Measurements from ENCODE around the gene TYW1.
"Not testable (repeated sequence)": the region's sequence is repeated elsewhere in the genome, so short reads cannot be mapped to it uniquely, and the experiment has no call there.

TYW1 gene

DNA sequence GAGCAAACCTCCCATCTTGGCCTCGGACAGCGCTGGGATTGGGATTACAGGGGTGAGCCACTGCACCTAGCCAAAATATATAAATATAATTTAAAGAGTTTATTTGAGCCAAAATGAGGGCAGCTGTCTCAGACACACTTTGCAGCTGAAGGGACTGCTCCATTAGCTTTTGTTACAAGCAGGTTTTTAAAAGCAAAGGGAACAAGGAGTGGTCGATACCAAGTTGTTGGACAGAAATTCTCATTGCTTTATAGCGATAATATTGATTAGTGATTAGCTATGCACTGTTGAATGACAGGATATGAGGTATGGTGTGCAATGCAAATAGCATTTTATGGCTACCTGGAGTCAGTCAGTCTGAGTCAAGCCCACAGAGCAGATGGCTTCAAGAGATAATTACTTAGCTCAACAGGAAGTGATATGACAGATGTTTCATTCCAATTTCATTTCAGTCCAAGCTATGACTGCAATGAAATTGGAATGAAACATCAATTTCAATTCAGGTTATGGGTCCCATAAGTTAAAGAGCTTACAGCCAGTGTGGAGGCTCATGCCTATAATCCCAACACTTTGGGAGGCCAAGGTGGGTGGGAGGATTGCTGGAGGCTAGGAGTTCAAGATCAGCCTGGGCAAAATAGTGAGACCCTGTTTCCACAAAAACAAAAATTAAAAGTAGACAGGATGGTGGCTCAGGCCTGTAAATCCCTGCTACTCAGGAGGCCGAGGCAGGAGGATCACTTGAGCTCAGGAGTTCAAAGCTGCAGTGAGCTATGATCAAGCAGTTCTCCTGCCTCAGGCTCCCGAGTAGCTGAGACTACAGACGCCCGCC lies 23.1 kb downstream of the TYW1 start:
- H3K4me1 ChIP-seq (ENCODE audit: control insufficient read depth, insufficient read depth, low read length) = no peaks in the 10 kb centered on the region
- H3K9me3 ChIP-seq (ENCODE audit: control insufficient read depth, insufficient read depth, low read length) = no peaks in the 10 kb centered on the region
- no CpG with 5 or more reads among the region's 8 CpGs for WGBS (ENCODE audit: insufficient coverage, insufficient read length)
- H3K27me3 ChIP-seq (ENCODE audit: control insufficient read depth, insufficient read depth, low read length) = no peaks in the 10 kb centered on the region
- peaks cover 2% of the 10 kb centered on the region; the same call in 1 of the 2 replicates for H3K36me3 ChIP-seq (ENCODE audit: control insufficient read depth, insufficient read depth, low read length)
- H3K27ac ChIP-seq (ENCODE audit: low read length) = no peak overlapping the region
- DNase-seq (ENCODE audit: low read depth, low spot score) = no peak
- no peak overlapping the region for H3K4me3 ChIP-seq (ENCODE audit: low read length)

DNA sequence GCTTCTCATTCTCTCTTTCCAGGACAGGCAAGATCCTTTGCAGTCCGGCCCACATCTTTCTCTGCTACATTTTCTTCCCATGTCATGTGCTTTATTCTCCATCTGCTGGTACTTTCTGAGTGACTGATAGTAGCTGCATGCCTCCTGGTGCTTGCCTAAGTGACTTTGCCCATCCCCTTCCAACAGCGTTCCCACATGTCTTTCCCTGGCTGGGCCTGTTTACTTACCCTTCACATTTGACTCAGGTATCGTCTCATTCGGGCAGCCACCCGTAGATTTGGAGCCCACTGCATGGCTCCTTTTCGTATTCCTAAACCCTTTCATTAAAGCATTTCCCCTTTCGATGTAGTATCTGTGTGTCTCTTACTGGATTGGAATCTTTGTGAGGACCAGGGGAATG lies 24.6 kb downstream of the TYW1 start:
- WGBS (ENCODE audit: insufficient coverage, insufficient read length) = no CpG with 5 or more reads among the region's 7 CpGs
- no peak overlapping the region for H3K4me3 ChIP-seq (ENCODE audit: low read length)
- H3K27me3 ChIP-seq (ENCODE audit: control insufficient read depth, insufficient read depth, low read length) = no peaks in the 10 kb centered on the region
- no peaks in the 10 kb centered on the region for H3K9me3 ChIP-seq (ENCODE audit: control insufficient read depth, insufficient read depth, low read length)
- H3K36me3 ChIP-seq (ENCODE audit: control insufficient read depth, insufficient read depth, low read length) = peaks cover 2% of the 10 kb centered on the region; the same call in 1 of the 2 replicates
- H3K27ac ChIP-seq (ENCODE audit: low read length) = no peak overlapping the region
- DNase-seq (ENCODE audit: low read depth, low spot score) = no peak
- H3K4me1 ChIP-seq (ENCODE audit: control insufficient read depth, insufficient read depth, low read length) = no peaks in the 10 kb centered on the region

DNA sequence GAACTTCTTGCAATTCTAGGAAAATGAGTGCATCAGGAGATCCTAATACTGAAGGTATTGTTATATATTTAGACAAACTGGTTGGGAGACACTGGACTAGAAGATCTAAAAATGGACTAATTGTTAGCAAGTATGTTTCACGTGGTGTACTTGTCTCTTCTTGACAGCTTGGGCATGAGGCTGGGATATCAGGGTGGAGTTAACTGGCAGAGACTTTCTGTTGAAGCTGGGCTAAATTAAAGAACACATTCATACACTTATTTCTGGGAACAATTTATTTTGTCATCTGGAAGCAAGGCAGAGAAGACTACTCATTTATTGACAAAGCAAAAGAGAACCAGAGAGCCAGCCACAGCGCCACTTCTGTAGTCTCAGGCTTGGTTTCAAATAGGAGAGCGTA lies 25.9 kb downstream of the TYW1 start:
- H3K9me3 ChIP-seq (ENCODE audit: control insufficient read depth, insufficient read depth, low read length) = no peaks in the 10 kb centered on the region
- H3K4me3 ChIP-seq (ENCODE audit: low read length) = no peak overlapping the region
- no peaks in the 10 kb centered on the region for H3K27me3 ChIP-seq (ENCODE audit: control insufficient read depth, insufficient read depth, low read length)
- H3K27ac ChIP-seq (ENCODE audit: low read length) = no peak overlapping the region
- WGBS (ENCODE audit: insufficient coverage, insufficient read length) = no CpG with 5 or more reads among the region's 3 CpGs
- H3K36me3 ChIP-seq (ENCODE audit: control insufficient read depth, insufficient read depth, low read length) = peaks cover 2% of the 10 kb centered on the region; the same call in 1 of the 2 replicates
- DNase-seq (ENCODE audit: low read depth, low spot score) = no peak
- no peaks in the 10 kb centered on the region for H3K4me1 ChIP-seq (ENCODE audit: control insufficient read depth, insufficient read depth, low read length)

DNA sequence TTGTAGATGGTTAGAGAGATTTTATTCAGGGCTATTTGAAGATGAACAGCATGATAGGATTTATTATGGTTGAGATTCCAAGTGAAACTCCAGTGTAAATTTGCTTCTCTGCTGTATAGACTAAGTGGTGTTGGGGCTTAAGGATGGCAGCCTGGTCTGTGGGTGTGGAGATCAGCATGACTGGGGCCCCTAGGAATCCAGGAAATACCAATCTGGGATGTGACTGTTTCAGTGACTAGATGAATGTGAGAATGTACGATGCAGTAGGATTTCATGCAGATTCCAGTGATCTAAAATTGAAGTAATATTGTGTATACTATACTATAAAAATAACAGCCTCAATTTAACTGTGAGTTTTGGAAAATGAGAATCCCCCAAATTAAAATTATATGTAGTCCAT lies 28.8 kb downstream of the TYW1 start:
- H3K36me3 ChIP-seq (ENCODE audit: control insufficient read depth, insufficient read depth, low read length); H3K27me3 ChIP-seq (ENCODE audit: control insufficient read depth, insufficient read depth, low read length); H3K4me3 ChIP-seq (ENCODE audit: low read length); H3K27ac ChIP-seq (ENCODE audit: low read length); H3K9me3 ChIP-seq (ENCODE audit: control insufficient read depth, insufficient read depth, low read length); DNase-seq (ENCODE audit: low read depth, low spot score); H3K4me1 ChIP-seq (ENCODE audit: control insufficient read depth, insufficient read depth, low read length): not testable (repeated sequence)
- WGBS (ENCODE audit: insufficient coverage, insufficient read length) = no CpG with 5 or more reads among the region's 1 CpG

DNA sequence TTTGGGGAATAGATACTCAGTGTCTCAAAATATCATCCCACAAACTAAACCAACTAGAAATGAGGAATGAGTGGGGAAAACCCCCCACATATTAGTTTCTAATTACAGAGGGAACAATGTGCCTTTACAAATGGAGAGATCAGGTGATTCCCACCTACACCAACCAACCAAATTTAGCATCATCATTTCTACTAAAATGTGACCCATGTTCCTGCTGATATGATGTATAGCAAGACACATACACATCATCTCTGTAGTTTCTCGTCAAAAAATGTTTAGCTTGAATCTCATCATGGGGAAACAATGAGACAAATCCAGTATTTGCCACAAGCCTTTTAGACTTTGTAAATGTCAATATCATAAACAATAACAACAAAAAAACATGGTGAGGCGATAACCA lies 35.1 kb downstream of the TYW1 start:
- WGBS (ENCODE audit: insufficient coverage, insufficient read length) = no CpG with 5 or more reads among the region's 2 CpGs
- H3K9me3 ChIP-seq (ENCODE audit: control insufficient read depth, insufficient read depth, low read length); H3K36me3 ChIP-seq (ENCODE audit: control insufficient read depth, insufficient read depth, low read length); H3K27ac ChIP-seq (ENCODE audit: low read length); DNase-seq (ENCODE audit: low read depth, low spot score); H3K27me3 ChIP-seq (ENCODE audit: control insufficient read depth, insufficient read depth, low read length); H3K4me3 ChIP-seq (ENCODE audit: low read length); H3K4me1 ChIP-seq (ENCODE audit: control insufficient read depth, insufficient read depth, low read length): not testable (repeated sequence)

DNA sequence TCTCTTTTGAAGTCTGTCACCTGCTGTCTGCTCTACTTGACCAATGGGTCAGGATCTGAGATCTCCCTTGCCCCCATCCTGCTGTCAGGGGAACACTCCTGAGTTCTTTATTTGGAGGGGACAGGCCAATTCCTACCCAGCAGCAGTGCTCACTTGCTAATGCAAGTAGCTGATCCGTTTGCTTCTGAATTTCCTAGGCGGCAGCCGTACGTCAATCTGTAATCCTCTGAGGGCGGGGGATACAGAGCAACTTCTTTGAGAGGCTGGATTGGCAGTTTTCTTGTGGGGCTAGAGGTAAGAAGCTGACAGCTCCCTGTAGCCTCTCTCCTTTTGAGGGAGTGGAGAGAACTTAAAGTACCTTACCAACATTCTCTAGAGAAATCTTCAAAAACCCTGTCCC lies 36.6 kb downstream of the TYW1 start:
- no peak overlapping the region for H3K4me3 ChIP-seq (ENCODE audit: low read length)
- no peak for DNase-seq (ENCODE audit: low read depth, low spot score)
- no peaks in the 10 kb centered on the region for H3K9me3 ChIP-seq (ENCODE audit: control insufficient read depth, insufficient read depth, low read length)
- H3K27me3 ChIP-seq (ENCODE audit: control insufficient read depth, insufficient read depth, low read length) = no peaks in the 10 kb centered on the region
- no peaks in the 10 kb centered on the region for H3K4me1 ChIP-seq (ENCODE audit: control insufficient read depth, insufficient read depth, low read length)
- H3K27ac ChIP-seq (ENCODE audit: low read length) = no peak overlapping the region
- 0 out of 2 replicates have a peak, but pooled peaks cover 3% of the 10 kb centered on the region for H3K36me3 ChIP-seq (ENCODE audit: control insufficient read depth, insufficient read depth, low read length)
- no CpG with 5 or more reads among the region's 5 CpGs for WGBS (ENCODE audit: insufficient coverage, insufficient read length)

DNA sequence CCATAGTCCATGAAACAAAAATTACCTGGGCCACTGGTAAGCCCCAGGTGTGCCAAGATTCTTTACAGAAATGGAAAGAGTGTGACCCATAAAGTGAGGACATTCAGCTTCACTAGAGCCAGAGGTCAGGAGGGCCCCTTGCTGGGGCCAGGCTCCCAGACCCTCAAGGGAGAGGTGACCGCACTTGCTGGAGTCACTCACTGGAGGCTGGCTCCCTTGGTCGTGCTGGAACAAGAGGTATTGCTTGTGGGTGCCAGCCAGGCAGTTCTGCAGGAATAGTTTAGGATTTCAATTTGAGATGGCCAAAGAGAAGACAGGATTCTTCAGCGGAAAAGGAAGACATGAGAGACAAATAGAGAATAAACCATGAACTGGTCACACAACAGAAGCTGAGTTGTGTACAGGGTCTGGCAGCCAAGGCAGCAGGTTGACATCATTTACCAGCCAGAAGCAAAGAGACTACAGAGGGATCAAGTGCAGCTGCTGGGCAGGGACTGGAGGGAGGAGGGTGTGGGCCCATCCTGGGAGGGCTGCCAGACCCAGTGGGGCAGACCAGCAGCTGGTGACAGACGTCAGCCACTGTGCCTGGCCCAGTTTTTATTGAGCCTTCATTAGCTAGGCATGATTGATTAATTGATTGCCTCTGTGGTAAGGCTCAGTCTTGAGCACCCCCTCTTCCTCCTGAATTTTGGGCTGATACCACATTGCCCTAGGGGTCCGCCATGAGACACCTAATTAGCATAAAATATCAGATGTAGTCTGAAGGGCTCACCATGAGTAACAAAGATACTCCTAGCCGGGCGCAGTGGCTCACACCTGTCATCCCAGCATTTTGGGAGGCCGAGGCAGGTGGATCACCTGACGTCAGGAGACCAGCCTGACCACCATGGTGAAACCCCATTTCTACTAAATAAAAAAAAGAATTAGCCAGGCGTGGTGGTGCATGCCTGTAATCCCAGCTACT lies 40.1 kb downstream of the TYW1 start:
- not testable (repeated sequence) for DNase-seq (ENCODE audit: low read depth, low spot score); H3K4me1 ChIP-seq (ENCODE audit: control insufficient read depth, insufficient read depth, low read length); H3K27me3 ChIP-seq (ENCODE audit: control insufficient read depth, insufficient read depth, low read length); H3K27ac ChIP-seq (ENCODE audit: low read length); H3K4me3 ChIP-seq (ENCODE audit: low read length); H3K36me3 ChIP-seq (ENCODE audit: control insufficient read depth, insufficient read depth, low read length); H3K9me3 ChIP-seq (ENCODE audit: control insufficient read depth, insufficient read depth, low read length)
- WGBS (ENCODE audit: insufficient coverage, insufficient read length) = no CpG with 5 or more reads among the region's 10 CpGs

DNA sequence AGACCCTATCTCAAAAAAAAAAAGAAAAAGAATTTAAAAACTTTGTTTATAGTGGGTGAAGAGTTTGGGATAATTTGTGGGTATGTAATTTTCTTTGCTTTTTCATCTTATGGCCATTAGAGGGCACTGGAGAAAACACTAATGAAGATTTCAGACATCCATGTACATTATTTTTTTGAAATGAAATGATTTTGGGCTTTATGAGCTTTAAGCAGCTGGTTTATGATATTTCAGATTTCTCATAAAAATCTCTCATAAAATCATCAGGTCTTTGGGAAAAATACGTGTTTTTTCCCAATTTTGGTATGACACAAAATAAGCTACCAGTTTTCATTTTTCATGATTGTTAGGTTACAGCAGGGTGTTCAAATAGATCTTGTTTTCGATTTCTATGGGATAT lies 44.2 kb downstream of the TYW1 start:
- no CpG with 5 or more reads among the region's 2 CpGs for whole genome bisulfite sequencing (ENCODE audit: insufficient coverage, insufficient read length)
- not testable (repeated sequence) for H3K4me1 ChIP-seq (ENCODE audit: control insufficient read depth, insufficient read depth, low read length); H3K27ac ChIP-seq (ENCODE audit: low read length); H3K4me3 ChIP-seq (ENCODE audit: low read length); DNase-seq (ENCODE audit: low read depth, low spot score); H3K36me3 ChIP-seq (ENCODE audit: control insufficient read depth, insufficient read depth, low read length); H3K9me3 ChIP-seq (ENCODE audit: control insufficient read depth, insufficient read depth, low read length); H3K27me3 ChIP-seq (ENCODE audit: control insufficient read depth, insufficient read depth, low read length)

DNA sequence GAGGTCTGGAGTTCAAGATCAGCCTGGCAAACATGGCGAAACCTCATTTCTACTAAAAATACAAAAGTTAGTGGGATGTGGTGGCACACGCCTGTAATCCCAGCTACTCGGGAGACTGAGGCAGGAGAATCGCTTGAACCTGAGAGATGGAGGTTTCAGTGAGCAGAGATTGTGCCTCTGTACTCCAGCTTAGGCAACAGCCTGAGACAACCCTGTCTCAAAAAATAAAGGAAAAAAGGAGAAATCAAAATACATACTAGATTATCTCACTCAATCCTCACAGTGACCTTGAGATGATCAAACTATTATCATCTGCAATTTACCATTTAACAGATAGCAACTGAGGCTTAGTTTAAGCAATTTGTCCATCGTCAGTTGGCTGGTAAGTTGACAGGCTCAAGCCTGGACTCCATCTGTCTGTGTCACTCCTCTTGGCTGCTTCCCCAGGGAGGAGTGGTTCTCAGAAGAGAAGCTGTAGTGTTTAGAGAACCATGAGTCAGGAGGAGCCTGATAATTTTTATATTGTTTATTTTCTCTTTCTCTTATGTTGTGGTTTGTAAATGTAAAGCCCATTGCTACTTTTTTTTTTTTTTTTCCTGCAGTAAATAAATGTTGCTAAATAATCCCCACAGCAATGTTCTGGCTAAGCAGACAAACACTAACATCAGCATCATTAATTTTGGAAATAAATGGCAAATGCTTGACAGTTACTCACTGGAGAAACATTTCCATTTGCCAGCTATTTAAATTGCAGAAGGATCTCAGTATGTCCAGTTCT lies 46.3 kb downstream of the TYW1 start:
- H3K36me3 ChIP-seq (ENCODE audit: control insufficient read depth, insufficient read depth, low read length); H3K4me3 ChIP-seq (ENCODE audit: low read length); H3K27me3 ChIP-seq (ENCODE audit: control insufficient read depth, insufficient read depth, low read length); H3K4me1 ChIP-seq (ENCODE audit: control insufficient read depth, insufficient read depth, low read length); H3K9me3 ChIP-seq (ENCODE audit: control insufficient read depth, insufficient read depth, low read length); H3K27ac ChIP-seq (ENCODE audit: low read length); DNase-seq (ENCODE audit: low read depth, low spot score): not testable (repeated sequence)
- WGBS (ENCODE audit: insufficient coverage, insufficient read length) = no CpG with 5 or more reads among the region's 5 CpGs

DNA sequence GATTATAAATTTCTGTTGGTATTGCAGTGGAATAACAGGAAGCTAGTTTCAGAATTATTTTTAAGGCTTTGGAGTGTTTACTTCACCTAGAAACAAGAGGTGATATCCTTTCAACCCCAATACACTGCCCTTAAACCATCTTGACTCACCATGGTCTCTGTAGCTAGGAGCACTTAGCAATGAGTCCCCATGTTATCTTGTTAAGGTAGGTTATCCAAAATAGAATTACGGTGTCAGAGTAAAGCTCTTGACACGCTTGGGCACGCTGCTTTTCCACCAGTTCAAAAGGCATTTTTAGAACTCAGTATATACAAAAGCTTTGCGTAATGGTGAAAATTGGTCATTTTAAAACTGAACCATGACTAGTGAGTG lies 46.9 kb downstream of the TYW1 start:
- DNase-seq (ENCODE audit: low read depth, low spot score); H3K4me3 ChIP-seq (ENCODE audit: low read length); H3K9me3 ChIP-seq (ENCODE audit: control insufficient read depth, insufficient read depth, low read length); H3K36me3 ChIP-seq (ENCODE audit: control insufficient read depth, insufficient read depth, low read length); H3K27ac ChIP-seq (ENCODE audit: low read length); H3K27me3 ChIP-seq (ENCODE audit: control insufficient read depth, insufficient read depth, low read length); H3K4me1 ChIP-seq (ENCODE audit: control insufficient read depth, insufficient read depth, low read length): not testable (repeated sequence)
- WGBS (ENCODE audit: insufficient coverage, insufficient read length) = no CpG with 5 or more reads among the region's 4 CpGs
